ENCODE data around the gene CTXN1.
"Not testable (repeated sequence)": the region's sequence is repeated elsewhere in the genome, so short reads cannot be mapped to it uniquely, and the experiment has no call there.

Gene CTXN1

GRCh38 chr19:7962644-7963268 lies 36.8 kb upstream of the CTXN1 start:
- no peak overlapping the region for H3K27ac Mint-ChIP-seq
- no peaks in the 10 kb centered on the region for H3K27me3 Mint-ChIP-seq (ENCODE audit: low read depth)
- H3K4me1 Mint-ChIP-seq (ENCODE audit: low read depth) = no peaks in the 10 kb centered on the region
- H3K36me3 Mint-ChIP-seq (ENCODE audit: low read depth) = peaks cover 24% of the 10 kb centered on the region
- DNase-seq (ENCODE audit: low spot score) = no peak
- H3K9me3 Mint-ChIP-seq = no peaks in the 10 kb centered on the region
- no peak overlapping the region for H3K4me3 Mint-ChIP-seq

DNA sequence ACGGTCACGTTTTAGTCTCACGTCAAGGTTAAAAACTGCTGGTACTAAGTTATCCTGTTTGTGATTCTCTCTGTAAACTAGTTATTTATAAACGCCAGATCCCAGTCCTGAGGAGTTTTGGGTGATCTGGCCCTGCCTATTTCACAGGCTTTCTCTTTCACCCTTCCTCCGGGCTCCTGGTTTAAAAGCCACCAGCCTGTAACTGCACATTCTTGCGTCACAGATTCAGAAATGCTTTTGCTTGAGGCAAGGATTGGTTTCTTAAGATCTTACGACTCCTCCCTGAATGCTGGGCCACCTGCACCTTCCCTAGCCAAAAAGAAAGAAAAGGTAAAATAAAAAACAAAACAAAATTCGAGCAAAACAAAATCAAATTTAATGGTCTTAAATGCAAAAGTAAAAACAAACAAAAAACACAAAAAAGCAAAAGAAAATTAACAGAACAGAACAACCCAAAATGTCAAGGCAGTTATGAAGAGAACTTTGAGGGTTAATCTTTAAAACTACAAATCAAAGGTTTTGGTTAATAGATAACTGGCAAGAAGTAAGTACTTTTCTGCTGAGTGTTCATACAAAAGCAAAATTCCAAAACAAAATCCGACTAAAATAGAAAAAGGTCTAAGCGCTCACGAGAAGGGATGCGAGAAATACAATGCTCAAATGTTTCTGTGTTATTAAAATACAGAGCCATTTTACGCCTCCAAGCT lies 36.1 kb upstream of the CTXN1 start:
- no peaks in the 10 kb centered on the region for H3K4me1 Mint-ChIP-seq (ENCODE audit: low read depth)
- no peak overlapping the region for H3K4me3 Mint-ChIP-seq
- no peaks in the 10 kb centered on the region for H3K9me3 Mint-ChIP-seq
- H3K27me3 Mint-ChIP-seq (ENCODE audit: low read depth) = no peaks in the 10 kb centered on the region
- no peak overlapping the region for H3K27ac Mint-ChIP-seq
- no peak for DNase-seq (ENCODE audit: low spot score)
- H3K36me3 Mint-ChIP-seq (ENCODE audit: low read depth) = peaks cover 17% of the 10 kb centered on the region

DNA sequence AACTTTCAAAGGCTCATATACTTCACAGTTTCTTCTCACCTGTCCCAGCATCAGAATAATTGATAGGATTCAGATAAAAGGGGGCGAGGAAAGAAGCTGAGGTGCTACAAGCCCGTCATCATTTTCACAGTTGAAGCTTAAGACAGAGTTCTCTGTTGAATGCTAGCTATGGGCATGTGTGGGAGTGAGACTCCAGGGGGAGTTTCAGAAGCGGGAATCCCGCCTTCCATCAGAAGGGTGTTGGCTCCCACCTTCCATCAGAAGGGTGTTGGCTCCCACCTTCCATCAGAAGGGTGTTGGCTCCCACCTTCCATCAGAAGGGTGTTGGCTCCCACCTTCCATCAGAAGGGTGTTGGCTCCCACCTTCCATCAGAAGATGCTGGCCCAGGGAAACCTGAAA lies 35.1 kb upstream of the CTXN1 start:
- H3K9me3 Mint-ChIP-seq, H3K4me3 Mint-ChIP-seq: not testable (repeated sequence)

DNA sequence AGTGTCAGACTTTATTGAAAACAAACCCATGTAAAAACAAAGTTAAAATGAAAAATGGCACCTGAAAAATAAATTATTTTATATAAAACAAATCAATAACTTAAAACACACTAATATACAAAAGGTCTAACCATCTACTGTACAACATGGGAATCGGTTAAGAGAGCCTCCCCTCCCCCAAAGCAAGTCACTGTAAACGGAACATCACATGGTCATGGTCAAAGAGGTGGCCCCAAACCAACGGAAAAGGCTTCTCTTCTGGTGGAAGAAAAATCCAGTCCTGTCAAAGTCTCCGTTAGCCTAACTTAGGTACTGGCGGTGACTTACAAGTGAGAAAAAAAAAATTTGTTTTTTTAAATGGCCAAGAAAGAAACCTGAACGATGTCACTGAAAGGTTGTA lies 33.3 kb upstream of the CTXN1 start:
- H3K27ac Mint-ChIP-seq = no peak overlapping the region
- no peak for DNase-seq (ENCODE audit: low spot score)
- H3K4me3 Mint-ChIP-seq = no peak overlapping the region
- H3K36me3 Mint-ChIP-seq (ENCODE audit: low read depth) = peaks cover 10% of the 10 kb centered on the region
- no peaks in the 10 kb centered on the region for H3K9me3 Mint-ChIP-seq
- H3K4me1 Mint-ChIP-seq (ENCODE audit: low read depth) = no peaks in the 10 kb centered on the region
- no peaks in the 10 kb centered on the region for H3K27me3 Mint-ChIP-seq (ENCODE audit: low read depth)

More for the DNA sequence above, 35.1 kb upstream of the CTXN1 start:
- H3K36me3 Mint-ChIP-seq (ENCODE audit: low read depth) = peaks cover 14% of the 10 kb centered on the region
- not testable (repeated sequence) for H3K4me1 Mint-ChIP-seq (ENCODE audit: low read depth); H3K27ac Mint-ChIP-seq; DNase-seq (ENCODE audit: low spot score); H3K27me3 Mint-ChIP-seq (ENCODE audit: low read depth)

- no peak overlapping the region for H3K27ac Mint-ChIP-seq
- H3K9me3 Mint-ChIP-seq = no peaks in the 10 kb centered on the region
- H3K36me3 Mint-ChIP-seq (ENCODE audit: low read depth) = peaks cover 2% of the 10 kb centered on the region
- no peak overlapping the region for H3K4me3 Mint-ChIP-seq
- no peaks in the 10 kb centered on the region for H3K27me3 Mint-ChIP-seq (ENCODE audit: low read depth)
- DNase-seq (ENCODE audit: low spot score) = no peak
- peaks cover 2% of the 10 kb centered on the region for H3K4me1 Mint-ChIP-seq (ENCODE audit: low read depth)
Measured at GRCh38 chr19:7955696-7956095, 29.8 kb upstream of the CTXN1 start.

DNA sequence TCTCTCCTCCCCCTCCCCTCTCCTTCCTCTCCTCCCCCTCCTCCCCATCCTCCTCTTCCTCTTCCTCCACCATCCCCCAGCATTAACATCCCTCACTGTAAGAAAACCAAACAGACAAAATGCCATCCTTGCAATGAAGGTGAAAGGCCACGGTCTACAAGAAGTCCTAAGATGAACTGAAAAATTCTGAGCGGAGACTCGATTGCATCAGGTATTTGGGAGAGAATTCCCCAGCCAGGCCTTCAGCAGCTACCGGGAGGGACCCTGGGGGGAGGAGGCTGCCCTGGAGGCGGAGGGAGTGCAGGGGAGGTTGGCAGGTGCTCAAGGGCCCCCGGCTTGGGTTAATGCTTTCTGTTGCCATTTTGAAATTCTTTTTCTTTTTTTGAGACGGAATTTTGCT lies 27.6 kb upstream of the CTXN1 start:
- H3K9me3 Mint-ChIP-seq = no peaks in the 10 kb centered on the region
- no peak for DNase-seq (ENCODE audit: low spot score)
- H3K27me3 Mint-ChIP-seq (ENCODE audit: low read depth) = no peaks in the 10 kb centered on the region
- peaks cover 2% of the 10 kb centered on the region for H3K4me1 Mint-ChIP-seq (ENCODE audit: low read depth)
- H3K36me3 Mint-ChIP-seq (ENCODE audit: low read depth) = no peaks in the 10 kb centered on the region
- H3K27ac Mint-ChIP-seq = no peak overlapping the region
- no peak overlapping the region for H3K4me3 Mint-ChIP-seq

GRCh38 chr19:7953060-7953459 lies 27.1 kb upstream of the CTXN1 start:
- Mint-ChIP-seq H3K36me3 (ENCODE audit: low read depth) (no peaks in the 10 kb centered on the region), H3K27me3 (ENCODE audit: low read depth) (no peaks in the 10 kb centered on the region), H3K4me1 (ENCODE audit: low read depth) (peaks cover 2% of the 10 kb centered on the region), H3K9me3 (no peaks in the 10 kb centered on the region), H3K27ac (no peak overlapping the region), H3K4me3 (no peak overlapping the region)
- no peak for DNase-seq (ENCODE audit: low spot score)

GRCh38 chr19:7947939-7948338 lies 22.0 kb upstream of the CTXN1 start:
- H3K27me3 Mint-ChIP-seq (ENCODE audit: low read depth) = no peaks in the 10 kb centered on the region
- H3K4me1 Mint-ChIP-seq (ENCODE audit: low read depth) = peaks cover 12% of the 10 kb centered on the region
- H3K4me3 Mint-ChIP-seq = no peak overlapping the region
- H3K9me3 Mint-ChIP-seq = no peaks in the 10 kb centered on the region
- DNase-seq (ENCODE audit: low spot score) = no peak
- no peak overlapping the region for H3K27ac Mint-ChIP-seq
- H3K36me3 Mint-ChIP-seq (ENCODE audit: low read depth) = no peaks in the 10 kb centered on the region

- Mint-ChIP-seq H3K9me3 (no peaks in the 10 kb centered on the region), H3K27me3 (ENCODE audit: low read depth) (no peaks in the 10 kb centered on the region), H3K4me3 (peak overlapping the region; percentile 97), H3K4me1 (ENCODE audit: low read depth) (peaks cover 22% of the 10 kb centered on the region), H3K36me3 (ENCODE audit: low read depth) (peaks cover 7% of the 10 kb centered on the region), H3K27ac (peak overlapping the region; percentile 97)
- DNase-seq (ENCODE audit: low spot score) = peak; percentile 81
Measured at GRCh38 chr19:7944177-7944761, 18.3 kb upstream of the CTXN1 start.

GRCh38 chr19:7943444-7944176 lies 17.7 kb upstream of the CTXN1 start, which contains the start of gene TIMM44:
Gene TIMM44, minus strand, starts transcription at chr19:7943666. Its CDS starts 15 bp downstream, at chr19:7943651.
- peak within 1 kb of the TSS; percentile 97 for H3K27ac Mint-ChIP-seq
- no peaks in the 10 kb centered on the region for H3K27me3 Mint-ChIP-seq (ENCODE audit: low read depth)
- peak within 1 kb of the TSS; percentile 97 for H3K4me3 Mint-ChIP-seq
- peaks cover 10% of the 10 kb centered on the region for H3K36me3 Mint-ChIP-seq (ENCODE audit: low read depth)
- H3K4me1 Mint-ChIP-seq (ENCODE audit: low read depth) = peaks cover 22% of the 10 kb centered on the region
- H3K9me3 Mint-ChIP-seq = no peaks in the 10 kb centered on the region
- DNase-seq (ENCODE audit: low spot score) = peak; percentile 99

GRCh38 chr19:7942981-7943443 lies 17.1 kb upstream of the CTXN1 start:
- H3K4me1 Mint-ChIP-seq (ENCODE audit: low read depth) = peaks cover 22% of the 10 kb centered on the region
- H3K27me3 Mint-ChIP-seq (ENCODE audit: low read depth) = no peaks in the 10 kb centered on the region
- H3K9me3 Mint-ChIP-seq = no peaks in the 10 kb centered on the region
- no peak for DNase-seq (ENCODE audit: low spot score)
- peaks cover 10% of the 10 kb centered on the region for H3K36me3 Mint-ChIP-seq (ENCODE audit: low read depth)
- H3K4me3 Mint-ChIP-seq = peak overlapping the region; percentile 97
- peak overlapping the region; percentile 97 for H3K27ac Mint-ChIP-seq

DNA sequence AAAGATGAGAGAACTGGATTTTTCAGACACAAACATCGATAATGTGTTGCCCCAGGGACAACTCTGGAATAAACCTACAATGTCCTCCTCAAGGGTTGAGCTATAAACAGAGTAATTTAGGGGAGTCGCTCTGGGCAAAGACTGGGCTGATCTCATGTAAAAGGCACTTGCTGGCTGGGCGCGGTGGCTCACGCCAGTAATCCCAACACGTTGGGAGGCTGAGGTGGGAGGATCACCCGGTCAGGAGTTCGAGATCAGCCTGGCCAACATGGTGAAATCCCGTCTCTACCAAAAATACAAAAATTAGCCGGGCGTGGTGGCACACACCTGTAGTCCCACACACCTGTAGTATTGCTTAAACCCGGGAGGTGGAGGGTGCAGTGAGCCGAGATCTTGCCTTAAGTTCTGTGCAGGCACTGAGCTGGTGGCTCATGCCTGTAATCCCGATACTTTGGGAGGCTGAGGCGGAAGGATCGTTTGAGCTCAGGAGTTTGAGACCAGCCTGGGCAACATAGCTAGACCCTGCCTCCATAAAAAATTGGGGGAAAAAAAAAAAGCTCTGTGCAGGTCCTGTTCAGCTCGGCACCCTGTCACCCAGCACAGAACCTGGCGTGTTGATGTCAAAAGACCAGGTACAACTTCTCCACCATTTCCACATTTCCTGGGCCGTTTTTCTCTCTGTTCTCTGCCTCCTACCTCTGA lies 16.1 kb upstream of the CTXN1 start:
- H3K9me3 Mint-ChIP-seq = no peaks in the 10 kb centered on the region
- H3K27ac Mint-ChIP-seq = peak overlapping the region; percentile 97
- no peak for DNase-seq (ENCODE audit: low spot score)
- peaks cover 11% of the 10 kb centered on the region for H3K36me3 Mint-ChIP-seq (ENCODE audit: low read depth)
- H3K4me1 Mint-ChIP-seq (ENCODE audit: low read depth) = peaks cover 22% of the 10 kb centered on the region
- peak overlapping the region; percentile 97 for H3K4me3 Mint-ChIP-seq
- no peaks in the 10 kb centered on the region for H3K27me3 Mint-ChIP-seq (ENCODE audit: low read depth)

- H3K27ac Mint-ChIP-seq = no peak overlapping the region
- peak overlapping the region; percentile 40 for H3K4me3 Mint-ChIP-seq
- DNase-seq (ENCODE audit: low spot score) = no peak
- H3K4me1 Mint-ChIP-seq (ENCODE audit: low read depth) = peaks cover 22% of the 10 kb centered on the region
- no peaks in the 10 kb centered on the region for H3K27me3 Mint-ChIP-seq (ENCODE audit: low read depth)
- H3K36me3 Mint-ChIP-seq (ENCODE audit: low read depth) = peaks cover 17% of the 10 kb centered on the region
- H3K9me3 Mint-ChIP-seq = no peaks in the 10 kb centered on the region
Measured at GRCh38 chr19:7940841-7941240, 14.9 kb upstream of the CTXN1 start.

Measured in T-helper 2 cell treated with Interferon-gamma antibody and Interleukin-4, amounts not matched to agents 5 μg/mL and 100 μg/mL, for 36 hours (primary cell).